HepG2 (cell line): ENCODE data around the gene LASP1. TPM values are rescaled to one million over a fixed set of nuclear protein-coding genes. Genes with fewer than 3 reads are reported as not detected.

ENCODE experiments used
- ADNP ChIP-seq: sonication (generic); formaldehyde crosslinking; IDR thresholded peaks from 2 replicates; pipeline ENCODE4 v1.4.0; 2020; ENCODE audit warnings: missing genetic modification reagents
- ARNT2 ChIP-seq: sonication (generic); formaldehyde crosslinking; IDR thresholded peaks from 2 replicates; pipeline ENCODE4 v1.8.0; 2022; ENCODE audit warnings: mild to moderate bottlenecking, low read depth, missing genetic modification reagents, moderate library complexity
- CCAR2 ChIP-seq: fragments of 200-400 bp; formaldehyde crosslinking; optimal IDR thresholded peaks from 2 replicates; pipeline ENCODE3; 2018; ENCODE audit warnings: low read depth, mild to moderate bottlenecking, low read length, moderate library complexity
- FOXK1 ChIP-seq: sonication (generic); formaldehyde crosslinking; IDR thresholded peaks from 2 replicates; pipeline ENCODE4 v1.4.0; 2020; ENCODE audit warnings: low read depth, missing genetic modification reagents, borderline replicate concordance
- HNRNPL ChIP-seq: fragments of 200-400 bp; formaldehyde crosslinking; IDR thresholded peaks from 2 replicates; pipeline ENCODE4 v1.6.1; 2017; ENCODE audit warnings: mild to moderate bottlenecking, low read depth, low read length
- KDM5A ChIP-seq: fragments of 200-600 bp; sonication (generic); IDR thresholded peaks from 2 replicates; pipeline ENCODE4 v1.7.0; 2018; ENCODE audit warnings: antibody characterized with exemption, mild to moderate bottlenecking, low read length, borderline replicate concordance
- KLF16 ChIP-seq, 2 experiments: sonication (generic) in 1 of 2; formaldehyde crosslinking in 1 of 2; IDR thresholded peaks; 2 replicates each; pipeline versions ENCODE4 v1.6.1 to v1.8.0; 2016 to 2023; ENCODE audit warnings: missing genetic modification reagents in 2 of 2, missing compliant biosample characterization in 1 of 2
- LCORL ChIP-seq, 2 experiments: fragments of 450-650 bp in 1 of 2; sonication (generic) in 1 of 2; formaldehyde crosslinking in 1 of 2; IDR thresholded peaks; 2 replicates each; pipeline versions ENCODE4 v1.5.0 to v1.6.1; 2017 to 2020; ENCODE audit warnings: antibody characterized with exemption in 1 of 2, missing genetic modification reagents in 1 of 2
- MAFF ChIP-seq: IDR thresholded peaks from 2 replicates; pipeline ENCODE4 v1.6.1; 2011; ENCODE audit warnings: low read depth, low read length, improper control_type of control experiment
- NFATC3 ChIP-seq: sonication (generic); formaldehyde crosslinking; IDR thresholded peaks from 2 replicates; pipeline ENCODE4 v1.5.1; 2020; ENCODE audit warnings: mild to moderate bottlenecking, missing genetic modification reagents
- XBP1 ChIP-seq: sonication (generic); formaldehyde crosslinking; IDR thresholded peaks from 2 replicates; pipeline ENCODE4 v1.5.0; 2020; ENCODE audit warnings: missing genetic modification reagents
- ZNF460 ChIP-seq: sonication (generic); formaldehyde crosslinking; IDR thresholded peaks from 2 replicates; pipeline ENCODE4 v1.5.1; 2020; ENCODE audit warnings: missing genetic modification reagents, mild to moderate bottlenecking, borderline replicate concordance
- ZNF557 ChIP-seq: sonication (generic); formaldehyde crosslinking; IDR thresholded peaks from 2 replicates; pipeline ENCODE4 v1.4.0; 2020; ENCODE audit warnings: missing genetic modification reagents
- ZNF572 ChIP-seq: sonication (generic); formaldehyde crosslinking; IDR thresholded peaks from 2 replicates; pipeline ENCODE4 v1.5.1; 2020; ENCODE audit warnings: mild to moderate bottlenecking, missing genetic modification reagents
- ZNF614 ChIP-seq: IDR thresholded peaks from 2 replicates; pipeline ENCODE4 v1.6.1; 2018; ENCODE audit warnings: missing biosample characterization, missing genetic modification reagents, inconsistent platforms, borderline replicate concordance
- polyA plus RNA-seq, 8 experiments: library from polyadenylated mRNA; depleted of rRNA in 3 of 8; stranded (reverse) in 7 of 8; unstranded in 1 of 8; fragments of >200 nt; fragmentation: Illumina TruSeq in 4 of 8; extraction: Trizol in 4 of 8; gene quantifications; 2 replicates each; pipeline versions ENCODE4 v1.2.1 to v1.2.3, GENCODE V29; 2011 to 2016; ENCODE audit warnings: low read depth in 4 of 8, missing spikeins in 1 of 8, mixed read lengths in 1 of 8; ENCODE audit not compliant: insufficient read depth in 1 of 8
- total RNA-seq, 5 experiments: library from RNA; depleted of rRNA; stranded (reverse); fragments of >200 nt; fragmentation: Illumina TruSeq; extraction: Trizol; gene quantifications; 2 replicates each; pipeline ENCODE4 v1.2.3, GENCODE V29; 2016; ENCODE audit warnings: low read depth in 1 of 5
- TF ChIP-seq, protein P1 (sequence below): sonication (generic); formaldehyde crosslinking; IDR thresholded peaks from 2 replicates; pipeline ENCODE4 v1.5.0; 2020; ENCODE audit warnings: mild to moderate bottlenecking, missing genetic modification reagents, borderline replicate concordance
- TF ChIP-seq, protein P2 (sequence below): sonication (generic); formaldehyde crosslinking; IDR thresholded peaks from 2 replicates; pipeline ENCODE4 v1.4.0; 2020; ENCODE audit warnings: missing genetic modification reagents, borderline replicate concordance
- TF ChIP-seq, protein P3 (sequence below): sonication (generic); formaldehyde crosslinking; IDR thresholded peaks from 2 replicates; pipeline ENCODE4 v1.5.0; 2020; ENCODE audit warnings: missing genetic modification reagents, mild to moderate bottlenecking, borderline replicate concordance

Gene LASP1
- total and polyA plus RNA-seq, 2 of the 13 experiments (the other 11 are each of a cell fraction or from before 2014, with no cell fraction given): 70.1 to 97.0 TPM

DNA sequence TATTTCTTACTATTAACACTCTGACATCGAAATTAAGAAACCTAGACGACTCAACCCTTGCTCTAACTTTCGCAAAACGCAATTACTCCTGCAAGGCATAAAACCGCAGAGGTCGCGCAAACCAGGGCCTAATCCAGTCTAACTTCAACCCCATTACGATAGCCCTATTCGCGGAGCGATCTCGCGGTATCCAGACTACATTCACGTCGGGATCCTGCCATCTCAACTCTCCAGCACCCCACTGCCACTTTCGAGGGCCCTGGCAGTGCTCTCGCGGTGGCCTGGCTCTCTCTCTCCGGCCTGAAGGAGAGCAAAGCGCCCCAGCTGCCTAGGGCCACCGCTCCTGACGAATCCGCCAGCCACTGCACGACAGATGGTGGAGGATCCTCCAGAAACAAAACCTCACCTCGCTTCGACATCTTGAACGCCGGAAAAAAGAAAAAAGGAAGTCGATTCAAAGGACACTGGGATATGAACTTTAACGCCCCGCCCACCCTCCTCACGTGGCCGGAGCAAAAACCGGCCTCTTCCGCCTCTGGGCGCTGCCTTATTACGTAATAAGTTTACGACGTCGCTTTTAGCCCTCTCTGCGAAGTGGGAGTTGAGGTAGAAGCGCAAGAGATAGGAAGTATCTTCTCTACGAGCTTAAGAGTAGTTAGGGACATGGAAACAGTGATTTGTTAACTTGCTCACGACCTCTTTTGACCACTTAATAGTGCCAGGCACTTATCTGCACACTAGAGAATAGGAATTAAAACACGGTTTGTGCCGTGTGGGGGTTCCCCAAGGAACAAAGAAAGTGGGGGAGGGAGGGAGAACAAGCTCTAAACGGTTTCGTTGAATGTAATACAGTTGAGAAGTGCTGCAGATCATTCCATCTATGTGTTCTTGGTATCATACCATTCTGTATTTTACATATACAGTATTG, 16.3 kb upstream of the LASP1 start, which contains the start of gene RPL23 (continued):
- TF ChIP-seq, protein P1, sequence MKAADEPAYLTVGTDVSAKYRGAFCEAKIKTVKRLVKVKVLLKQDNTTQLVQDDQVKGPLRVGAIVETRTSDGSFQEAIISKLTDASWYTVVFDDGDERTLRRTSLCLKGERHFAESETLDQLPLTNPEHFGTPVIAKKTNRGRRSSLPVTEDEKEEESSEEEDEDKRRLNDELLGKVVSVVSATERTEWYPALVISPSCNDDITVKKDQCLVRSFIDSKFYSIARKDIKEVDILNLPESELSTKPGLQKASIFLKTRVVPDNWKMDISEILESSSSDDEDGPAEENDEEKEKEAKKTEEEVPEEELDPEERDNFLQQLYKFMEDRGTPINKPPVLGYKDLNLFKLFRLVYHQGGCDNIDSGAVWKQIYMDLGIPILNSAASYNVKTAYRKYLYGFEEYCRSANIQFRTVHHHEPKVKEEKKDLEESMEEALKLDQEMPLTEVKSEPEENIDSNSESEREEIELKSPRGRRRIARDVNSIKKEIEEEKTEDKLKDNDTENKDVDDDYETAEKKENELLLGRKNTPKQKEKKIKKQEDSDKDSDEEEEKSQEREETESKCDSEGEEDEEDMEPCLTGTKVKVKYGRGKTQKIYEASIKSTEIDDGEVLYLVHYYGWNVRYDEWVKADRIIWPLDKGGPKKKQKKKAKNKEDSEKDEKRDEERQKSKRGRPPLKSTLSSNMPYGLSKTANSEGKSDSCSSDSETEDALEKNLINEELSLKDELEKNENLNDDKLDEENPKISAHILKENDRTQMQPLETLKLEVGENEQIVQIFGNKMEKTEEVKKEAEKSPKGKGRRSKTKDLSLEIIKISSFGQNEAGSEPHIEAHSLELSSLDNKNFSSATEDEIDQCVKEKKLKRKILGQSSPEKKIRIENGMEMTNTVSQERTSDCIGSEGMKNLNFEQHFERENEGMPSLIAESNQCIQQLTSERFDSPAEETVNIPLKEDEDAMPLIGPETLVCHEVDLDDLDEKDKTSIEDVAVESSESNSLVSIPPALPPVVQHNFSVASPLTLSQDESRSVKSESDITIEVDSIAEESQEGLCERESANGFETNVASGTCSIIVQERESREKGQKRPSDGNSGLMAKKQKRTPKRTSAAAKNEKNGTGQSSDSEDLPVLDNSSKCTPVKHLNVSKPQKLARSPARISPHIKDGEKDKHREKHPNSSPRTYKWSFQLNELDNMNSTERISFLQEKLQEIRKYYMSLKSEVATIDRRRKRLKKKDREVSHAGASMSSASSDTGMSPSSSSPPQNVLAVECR (CRISPR knock-in tag): peak; percentile 94; the same call in 1 of the 2 replicates
- TF ChIP-seq ARNT2 (CRISPR knock-in tag) (peak; percentile 90), MAFF (no peak), CCAR2 (no peak), ZNF572 (0 out of 2 replicates have a peak, but pooled peaks have one; percentile 41), ZNF614 (CRISPR knock-in tag) (peak; percentile 96), HNRNPL (peak; percentile 87), FOXK1 (CRISPR knock-in tag) (peak; percentile 92; the same call in 1 of the 2 replicates), ZNF460 (no peak), NFATC3 (CRISPR knock-in tag) (peak; percentile 99), ADNP (no peak), XBP1 (CRISPR knock-in tag) (peak; percentile 80; the same call in 1 of the 2 replicates), LCORL (IDR thresholded peaks at IDR 0.05) (no peak), LCORL (CRISPR knock-in tag; IDR thresholded peaks at IDR 0.05) (peak; percentile 44; the same call in 1 of the 2 replicates), ZNF557 (CRISPR knock-in tag) (peak; percentile 95), KDM5A (peak; percentile 88; the same call in 1 of the 2 replicates), KLF16 (CRISPR knock-in tag; IDR thresholded peaks at IDR 0.05) (peak in 1 of 2 experiments; percentile 99; a peak in 2 of 4 replicates)
- TF ChIP-seq, protein P2, sequence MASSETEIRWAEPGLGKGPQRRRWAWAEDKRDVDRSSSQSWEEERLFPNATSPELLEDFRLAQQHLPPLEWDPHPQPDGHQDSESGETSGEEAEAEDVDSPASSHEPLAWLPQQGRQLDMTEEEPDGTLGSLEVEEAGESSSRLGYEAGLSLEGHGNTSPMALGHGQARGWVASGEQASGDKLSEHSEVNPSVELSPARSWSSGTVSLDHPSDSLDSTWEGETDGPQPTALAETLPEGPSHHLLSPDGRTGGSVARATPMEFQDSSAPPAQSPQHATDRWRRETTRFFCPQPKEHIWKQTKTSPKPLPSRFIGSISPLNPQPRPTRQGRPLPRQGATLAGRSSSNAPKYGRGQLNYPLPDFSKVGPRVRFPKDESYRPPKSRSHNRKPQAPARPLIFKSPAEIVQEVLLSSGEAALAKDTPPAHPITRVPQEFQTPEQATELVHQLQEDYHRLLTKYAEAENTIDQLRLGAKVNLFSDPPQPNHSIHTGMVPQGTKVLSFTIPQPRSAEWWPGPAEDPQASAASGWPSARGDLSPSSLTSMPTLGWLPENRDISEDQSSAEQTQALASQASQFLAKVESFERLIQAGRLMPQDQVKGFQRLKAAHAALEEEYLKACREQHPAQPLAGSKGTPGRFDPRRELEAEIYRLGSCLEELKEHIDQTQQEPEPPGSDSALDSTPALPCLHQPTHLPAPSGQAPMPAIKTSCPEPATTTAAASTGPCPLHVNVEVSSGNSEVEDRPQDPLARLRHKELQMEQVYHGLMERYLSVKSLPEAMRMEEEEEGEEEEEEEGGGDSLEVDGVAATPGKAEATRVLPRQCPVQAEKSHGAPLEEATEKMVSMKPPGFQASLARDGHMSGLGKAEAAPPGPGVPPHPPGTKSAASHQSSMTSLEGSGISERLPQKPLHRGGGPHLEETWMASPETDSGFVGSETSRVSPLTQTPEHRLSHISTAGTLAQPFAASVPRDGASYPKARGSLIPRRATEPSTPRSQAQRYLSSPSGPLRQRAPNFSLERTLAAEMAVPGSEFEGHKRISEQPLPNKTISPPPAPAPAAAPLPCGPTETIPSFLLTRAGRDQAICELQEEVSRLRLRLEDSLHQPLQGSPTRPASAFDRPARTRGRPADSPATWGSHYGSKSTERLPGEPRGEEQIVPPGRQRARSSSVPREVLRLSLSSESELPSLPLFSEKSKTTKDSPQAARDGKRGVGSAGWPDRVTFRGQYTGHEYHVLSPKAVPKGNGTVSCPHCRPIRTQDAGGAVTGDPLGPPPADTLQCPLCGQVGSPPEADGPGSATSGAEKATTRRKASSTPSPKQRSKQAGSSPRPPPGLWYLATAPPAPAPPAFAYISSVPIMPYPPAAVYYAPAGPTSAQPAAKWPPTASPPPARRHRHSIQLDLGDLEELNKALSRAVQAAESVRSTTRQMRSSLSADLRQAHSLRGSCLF (CRISPR knock-in tag): peak; percentile 83; the same call in 1 of the 2 replicates
- TF ChIP-seq, protein P3, sequence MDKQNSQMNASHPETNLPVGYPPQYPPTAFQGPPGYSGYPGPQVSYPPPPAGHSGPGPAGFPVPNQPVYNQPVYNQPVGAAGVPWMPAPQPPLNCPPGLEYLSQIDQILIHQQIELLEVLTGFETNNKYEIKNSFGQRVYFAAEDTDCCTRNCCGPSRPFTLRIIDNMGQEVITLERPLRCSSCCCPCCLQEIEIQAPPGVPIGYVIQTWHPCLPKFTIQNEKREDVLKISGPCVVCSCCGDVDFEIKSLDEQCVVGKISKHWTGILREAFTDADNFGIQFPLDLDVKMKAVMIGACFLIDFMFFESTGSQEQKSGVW (CRISPR knock-in tag): no peak
